ENCODE data around the gene ABLIM3. TPM values are rescaled to one million over a fixed set of nuclear protein-coding genes. Genes with fewer than 3 reads are reported as not detected.

ABLIM3 gene
- total RNA-seq, 8 experiments from 2014 or later: 0.18 to 28.7 (median 4.3) TPM

GRCh38 chr5:149277801-149278200 is 136.5 kb downstream of the ABLIM3 start:
- ATAC-seq (replicated peaks in 6 of 8): no peak
- H3K4me1 ChIP-seq (replicated peaks in 1 of 2): peaks cover under 1% of the 10 kb centered on the region in 2 donors
- in situ Hi-C loops (cut with MboI; ENCODE audit: low pct_unique_long_range_greater_than_20kb in 2 of 9, low sequenced_read_pairs in 9 of 9, unreplicated experiment in 9 of 9): no loop called here

GRCh38 chr5:149278451-149279210 is 137.3 kb downstream of the ABLIM3 start:
- in situ Hi-C loops (cut with MboI; ENCODE audit: low pct_unique_long_range_greater_than_20kb in 2 of 9, low sequenced_read_pairs in 9 of 9, unreplicated experiment in 9 of 9): no loop called here
- WGBS, 10 experiments: 30 to 97% (median 68%) methylated on average over 2 to 5 of the region's 5 CpGs; no CpG with 5 or more reads in 1 of the 10 experiments
- Histone ChIP-seq H3K27ac (no peak overlapping the region), H3K4me1 (replicated peaks in 1 of 2) (no peaks in the 10 kb centered on the region), H3K4me3 (no peak overlapping the region)
- ATAC-seq (replicated peaks in 6 of 8): no peak

More at GRCh38 chr5:149277801-149278200, 136.5 kb downstream of the ABLIM3 start:
- H3K27ac ChIP-seq: no peak overlapping the region
- 17 to 79% (median 49%) methylated on average over 1 to 4 of the region's 4 CpGs; no CpG with 5 or more reads in 4 of the 10 experiments for WGBS, 10 experiments
- H3K4me3 ChIP-seq: no peak overlapping the region

GRCh38 chr5:149279661-149280060 is 138.4 kb downstream of the ABLIM3 start:
- ATAC-seq (replicated peaks in 6 of 8): no peak
- in situ Hi-C loops (cut with MboI; ENCODE audit: low pct_unique_long_range_greater_than_20kb in 2 of 9, low sequenced_read_pairs in 9 of 9, unreplicated experiment in 9 of 9): no loop called here
- WGBS, 10 experiments: 57 to 86% (median 67%) methylated on average over 1 of the region's 1 CpG; no CpG with 5 or more reads in 5 of the 10 experiments
- H3K27ac ChIP-seq: no peak overlapping the region
- no peaks in the 10 kb centered on the region for H3K4me1 ChIP-seq (replicated peaks in 1 of 2)
- no peak overlapping the region for H3K4me3 ChIP-seq

- H3K4me1 ChIP-seq (replicated peaks in 1 of 2): no peaks in the 10 kb centered on the region
- no peak overlapping the region for H3K27ac ChIP-seq
- ATAC-seq (replicated peaks in 6 of 8): no peak
- in situ Hi-C loops (cut with MboI; ENCODE audit: low pct_unique_long_range_greater_than_20kb in 2 of 9, low sequenced_read_pairs in 9 of 9, unreplicated experiment in 9 of 9): no loop called here
- WGBS, 10 experiments: 0 to 80% (median 38%) methylated on average over 1 of the region's 1 CpG
- no peak overlapping the region for H3K4me3 ChIP-seq
Observed at GRCh38 chr5:149280124-149280523, 138.8 kb downstream of the ABLIM3 start.

GRCh38 chr5:149280802-149281201 is 139.5 kb downstream of the ABLIM3 start:
- 60 to 100% (median 90%) methylated on average over 2 to 3 of the region's 4 CpGs; no CpG with 5 or more reads in 4 of the 10 experiments for WGBS, 10 experiments
- H3K27ac ChIP-seq: no peak overlapping the region
- in situ Hi-C loops (cut with MboI; ENCODE audit: low pct_unique_long_range_greater_than_20kb in 2 of 9, low sequenced_read_pairs in 9 of 9, unreplicated experiment in 9 of 9): no loop called here
- no peaks in the 10 kb centered on the region for H3K4me1 ChIP-seq (replicated peaks in 1 of 2)
- H3K4me3 ChIP-seq: no peak overlapping the region
- no peak for ATAC-seq (replicated peaks in 6 of 8)

- Histone ChIP-seq H3K4me3 (no peak overlapping the region), H3K4me1 (replicated peaks in 1 of 2) (no peaks in the 10 kb centered on the region), H3K27ac (no peak overlapping the region)
- 50 to 100% (median 77%) methylated on average over 1 to 10 of the region's 12 CpGs; no CpG with 5 or more reads in 1 of the 10 experiments for WGBS, 10 experiments
- no peak for ATAC-seq (replicated peaks in 6 of 8)
- in situ Hi-C loops (cut with MboI; ENCODE audit: low pct_unique_long_range_greater_than_20kb in 2 of 9, low sequenced_read_pairs in 9 of 9, unreplicated experiment in 9 of 9): no loop called here
Observed at GRCh38 chr5:149282027-149282965, 141.0 kb downstream of the ABLIM3 start.

- WGBS, 10 experiments: 81 to 100% (median 87%) methylated on average over 1 to 3 of the region's 5 CpGs; no CpG with 5 or more reads in 2 of the 10 experiments
- no peak overlapping the region for H3K27ac ChIP-seq
- no peak overlapping the region for H3K4me3 ChIP-seq
- no peak for ATAC-seq (replicated peaks in 6 of 8)
- no peaks in the 10 kb centered on the region for H3K4me1 ChIP-seq (replicated peaks in 1 of 2)
- in situ Hi-C loops (cut with MboI; ENCODE audit: low pct_unique_long_range_greater_than_20kb in 2 of 9, low sequenced_read_pairs in 9 of 9, unreplicated experiment in 9 of 9): no loop called here
Observed at GRCh38 chr5:149282966-149283332, 141.7 kb downstream of the ABLIM3 start.

GRCh38 chr5:149283626-149284480 is 142.6 kb downstream of the ABLIM3 start:
- in situ Hi-C loops (cut with MboI; ENCODE audit: low pct_unique_long_range_greater_than_20kb in 2 of 9, low sequenced_read_pairs in 9 of 9, unreplicated experiment in 9 of 9): no loop called here
- H3K27ac ChIP-seq: no peak overlapping the region
- peak in 3 of 8 experiments; percentile 20 to 98 (median 73) for ATAC-seq (replicated peaks in 6 of 8)
- no peaks in the 10 kb centered on the region for H3K4me1 ChIP-seq (replicated peaks in 1 of 2)
- WGBS, 10 experiments: 0 to 89% (median 70%) methylated on average over 1 to 10 of the region's 11 CpGs; no CpG with 5 or more reads in 1 of the 10 experiments
- no peak overlapping the region for H3K4me3 ChIP-seq

- peak in 1 of 8 experiments; percentile 62 for ATAC-seq (replicated peaks in 6 of 8)
- 0 to 97% (median 30%) methylated on average over 1 to 5 of the region's 5 CpGs; no CpG with 5 or more reads in 3 of the 10 experiments for WGBS, 10 experiments
- H3K27ac ChIP-seq: no peak overlapping the region
Observed at GRCh38 chr5:149284501-149284900, 143.2 kb downstream of the ABLIM3 start.

GRCh38 chr5:149285153-149285552 is 143.9 kb downstream of the ABLIM3 start:
- H3K4me1 ChIP-seq (replicated peaks in 1 of 2): no peaks in the 10 kb centered on the region
- ATAC-seq (replicated peaks in 6 of 8): no peak
- 0 to 80% (median 61%) methylated on average over 1 of the region's 1 CpG; no CpG with 5 or more reads in 6 of the 10 experiments for WGBS, 10 experiments
- H3K4me3 ChIP-seq: no peak overlapping the region
- in situ Hi-C loops (cut with MboI; ENCODE audit: low pct_unique_long_range_greater_than_20kb in 2 of 9, low sequenced_read_pairs in 9 of 9, unreplicated experiment in 9 of 9): no loop called here
- no peak overlapping the region for H3K27ac ChIP-seq

More at GRCh38 chr5:149284501-149284900, 143.2 kb downstream of the ABLIM3 start:
- in situ Hi-C loops (cut with MboI; ENCODE audit: low pct_unique_long_range_greater_than_20kb in 2 of 9, low sequenced_read_pairs in 9 of 9, unreplicated experiment in 9 of 9): no loop called here
- H3K4me1 ChIP-seq (replicated peaks in 1 of 2): no peaks in the 10 kb centered on the region
- H3K4me3 ChIP-seq: no peak overlapping the region

GRCh38 chr5:149288436-149288835 is 147.1 kb downstream of the ABLIM3 start:
- no peak overlapping the region for H3K27ac ChIP-seq

GRCh38 chr5:149289301-149289700 is 148.0 kb downstream of the ABLIM3 start:
- H3K27ac ChIP-seq: no peak overlapping the region
- no peaks in the 10 kb centered on the region for H3K4me1 ChIP-seq (replicated peaks in 1 of 2)
- no peak overlapping the region for H3K4me3 ChIP-seq
- WGBS, 10 experiments: 39 to 96% (median 62%) methylated on average over 2 to 6 of the region's 7 CpGs; no CpG with 5 or more reads in 2 of the 10 experiments
- in situ Hi-C loops (cut with MboI; ENCODE audit: low pct_unique_long_range_greater_than_20kb in 2 of 9, low sequenced_read_pairs in 9 of 9, unreplicated experiment in 9 of 9): no loop called here
- ATAC-seq (replicated peaks in 6 of 8): peak in 5 of 8 experiments; percentile 32 to 74 (median 45)

More at GRCh38 chr5:149288436-149288835, 147.1 kb downstream of the ABLIM3 start:
- 57 to 100% (median 97%) methylated on average over 1 to 8 of the region's 8 CpGs; no CpG with 5 or more reads in 4 of the 10 experiments for WGBS, 10 experiments
- Histone ChIP-seq H3K4me1 (replicated peaks in 1 of 2) (no peaks in the 10 kb centered on the region), H3K4me3 (no peak overlapping the region)
- no peak for ATAC-seq (replicated peaks in 6 of 8)
- in situ Hi-C loops (cut with MboI; ENCODE audit: low pct_unique_long_range_greater_than_20kb in 2 of 9, low sequenced_read_pairs in 9 of 9, unreplicated experiment in 9 of 9): no loop called here
